Activated CD4-positive, alpha-beta T cell treated with anti-CD3 and anti-CD28 coated beads for 36 hours (primary cell): ENCODE measurements around the gene ALDH18A1. TPM values are rescaled to one million over a fixed set of nuclear protein-coding genes. Genes with fewer than 3 reads are reported as not detected.
"Not testable (repeated sequence)": the region's sequence is repeated elsewhere in the genome, so short reads cannot be mapped to it uniquely, and the experiment has no call there.

ENCODE experiments used
- ATAC-seq: fragments of 200-7000 bp; cut with Tn5 transposase; one replicate; pipeline ENCODE4 v1.10.0; 2021; ENCODE audit warnings: mild to moderate bottlenecking, moderate library complexity
- CTCF ChIA-PET: fragments of 350-600 bp; sonication (Branson Sonifier 250); formaldehyde crosslinking; loops from one replicate; lab custom pipeline; 2021; ENCODE audit warnings: antibody characterized with exemption; lab: Charles Lee
- POLR2A ChIA-PET: fragments of 350-600 bp; sonication (Branson Sonifier 250); formaldehyde crosslinking; loops from one replicate; lab custom pipeline; 2021; ENCODE audit warnings: antibody characterized with exemption, inconsistent platforms; lab: Charles Lee
- DNase-seq: peaks from one replicate; pipeline ENCODE4 v3.0.0-alpha.2; 2020
- H3K27ac Mint-ChIP-seq: one replicate; pipeline ENCODE4 v1.8.0; 2021; ENCODE audit warnings: mixed read lengths
- H3K27me3 Mint-ChIP-seq: one replicate; pipeline ENCODE4 v1.8.0; 2021; ENCODE audit warnings: mixed read lengths
- H3K36me3 Mint-ChIP-seq: one replicate; pipeline ENCODE4 v1.8.0; 2021; ENCODE audit warnings: low read depth, mixed read lengths
- H3K4me1 Mint-ChIP-seq: one replicate; pipeline ENCODE4 v1.8.0; 2021; ENCODE audit warnings: mixed read lengths
- H3K4me3 Mint-ChIP-seq: one replicate; pipeline ENCODE4 v1.8.0; 2021; ENCODE audit warnings: mild to moderate bottlenecking, moderate library complexity, mixed read lengths
- H3K9me3 Mint-ChIP-seq: one replicate; pipeline ENCODE4 v1.8.0; 2021; ENCODE audit warnings: low read depth, mixed read lengths
- intact Hi-C, 2 experiments: fragments of 100-400 bp; cut with DNase I in 1 of 2; cut with micrococcal nuclease in 1 of 2; formaldehyde crosslinking; loops; one replicate each; pipeline versions ENCODE4 v1.14.2 to v1.15.1; 2022 to 2024; cut with DNase I, micrococcal nuclease
- total RNA-seq, 2 experiments: library from RNA; stranded (reverse); gene quantifications; one replicate each; pipeline ENCODE4 v1.2.3, GENCODE V29; 2021

The ALDH18A1 gene
- total RNA-seq, 2 experiments from 2014 or later = 117 to 120 TPM

GRCh38 chr10:95650232-95650631 lies 6.3 kb downstream of the ALDH18A1 start:
- no peak for DNase-seq
- POLR2A ChIA-PET = no interaction called here
- Mint-ChIP-seq H3K27me3 (no peaks in the 10 kb centered on the region), H3K4me1 (peaks cover 15% of the 10 kb centered on the region), H3K9me3 (peaks cover 11% of the 10 kb centered on the region), H3K36me3 (peaks cover 60% of the 10 kb centered on the region), H3K4me3 (no peak overlapping the region), H3K27ac (no peak overlapping the region)
- no peak for ATAC-seq
- CTCF ChIA-PET = interaction anchor here (0.7 kb wide), 1 partner anchor 31 kb away, joined by 4 read pairs; no protein-coding TSS in a partner anchor
- intact Hi-C loops = no loop called here

GRCh38 chr10:95648138-95648537 lies 8.4 kb downstream of the ALDH18A1 start:
- peaks cover 8% of the 10 kb centered on the region for H3K4me1 Mint-ChIP-seq
- H3K4me3 Mint-ChIP-seq = no peak overlapping the region
- H3K36me3 Mint-ChIP-seq = peaks cover 61% of the 10 kb centered on the region
- intact Hi-C loops = no loop called here
- H3K27ac Mint-ChIP-seq = no peak overlapping the region
- DNase-seq = no peak
- peaks cover 11% of the 10 kb centered on the region for H3K9me3 Mint-ChIP-seq
- ChIA-PET POLR2A (no interaction called here), CTCF (no interaction called here)
- ATAC-seq = no peak
- H3K27me3 Mint-ChIP-seq = no peaks in the 10 kb centered on the region

GRCh38 chr10:95646160-95646559 lies 10.4 kb downstream of the ALDH18A1 start:
- ChIA-PET POLR2A (no interaction called here), CTCF (interaction anchor here (1.9 kb wide), 1 partner anchor 10 kb away, joined by 6 read pairs; no protein-coding TSS in a partner anchor)
- Mint-ChIP-seq H3K27ac (no peak overlapping the region), H3K9me3 (peaks cover 2% of the 10 kb centered on the region), H3K27me3 (no peaks in the 10 kb centered on the region), H3K4me3 (no peak overlapping the region), H3K36me3 (peaks cover 52% of the 10 kb centered on the region), H3K4me1 (peaks cover 2% of the 10 kb centered on the region)
- DNase-seq (no peak), ATAC-seq (no peak)
- intact Hi-C loops = no loop called here

GRCh38 chr10:95644901-95645300 lies 11.6 kb downstream of the ALDH18A1 start:
- Mint-ChIP-seq H3K4me1 (no peaks in the 10 kb centered on the region), H3K4me3 (no peak overlapping the region), H3K36me3 (peaks cover 45% of the 10 kb centered on the region), H3K27ac (no peak overlapping the region), H3K27me3 (no peaks in the 10 kb centered on the region), H3K9me3 (no peaks in the 10 kb centered on the region)
- ChIA-PET CTCF (interaction anchor here (1.5 to 1.9 kb wide), 2 partner anchors 9 to 49 kb away, joined by 3 to 6 read pairs; partner anchors contain the start of gene TCTN3), POLR2A (no interaction called here)
- ATAC-seq = no peak
- intact Hi-C loops = no loop called here
- DNase-seq = no peak

- ChIA-PET POLR2A (no interaction called here), CTCF (interaction anchor here (0.6 to 0.9 kb wide), 2 partner anchors 53 to 69 kb away, joined by 4 to 5 read pairs; partner anchors contain the start of gene TCTN3)
- DNase-seq (no peak), ATAC-seq (no peak)
- Mint-ChIP-seq H3K4me1 (no peaks in the 10 kb centered on the region), H3K36me3 (peaks cover 37% of the 10 kb centered on the region), H3K4me3 (no peak overlapping the region), H3K9me3 (no peaks in the 10 kb centered on the region), H3K27ac (no peak overlapping the region), H3K27me3 (no peaks in the 10 kb centered on the region)
- intact Hi-C loops = no loop called here
Observed at GRCh38 chr10:95640891-95641315, 15.6 kb downstream of the ALDH18A1 start.

- intact Hi-C loops = loop anchor here in 1 of 2 experiments (10.0 kb wide), 2 partner anchors 1043 to 1303 kb away; no protein-coding TSS in a partner anchor
- DNase-seq (no peak), ATAC-seq (no peak)
- ChIA-PET CTCF (no interaction called here), POLR2A (no interaction called here)
- Mint-ChIP-seq H3K9me3 (no peaks in the 10 kb centered on the region), H3K4me1 (no peaks in the 10 kb centered on the region), H3K27me3 (no peaks in the 10 kb centered on the region), H3K36me3 (peaks cover 51% of the 10 kb centered on the region), H3K4me3 (no peak overlapping the region), H3K27ac (no peak overlapping the region)
Observed at GRCh38 chr10:95637911-95638310, 18.6 kb downstream of the ALDH18A1 start.

- Mint-ChIP-seq H3K36me3 (peaks cover 51% of the 10 kb centered on the region), H3K9me3 (no peaks in the 10 kb centered on the region), H3K4me3 (no peak overlapping the region), H3K27ac (no peak overlapping the region), H3K4me1 (no peaks in the 10 kb centered on the region), H3K27me3 (no peaks in the 10 kb centered on the region)
- DNase-seq = no peak
- CTCF ChIA-PET = no interaction called here
- POLR2A ChIA-PET = no interaction called here
- intact Hi-C loops = loop anchor here in 1 of 2 experiments (10.0 kb wide), 2 partner anchors 1042 to 1302 kb away; no protein-coding TSS in a partner anchor
- ATAC-seq = no peak
Observed at GRCh38 chr10:95637140-95637539, 19.4 kb downstream of the ALDH18A1 start.

GRCh38 chr10:95635319-95635733 lies 21.2 kb downstream of the ALDH18A1 start:
- H3K4me1 Mint-ChIP-seq = no peaks in the 10 kb centered on the region
- no peaks in the 10 kb centered on the region for H3K9me3 Mint-ChIP-seq
- no peak overlapping the region for H3K4me3 Mint-ChIP-seq
- intact Hi-C loops = loop anchor here in 1 of 2 experiments (10.0 kb wide), 2 partner anchors 1041 to 1301 kb away; no protein-coding TSS in a partner anchor
- no peaks in the 10 kb centered on the region for H3K27me3 Mint-ChIP-seq
- no peak for ATAC-seq
- ChIA-PET CTCF (interaction anchor here (1.2 to 1.7 kb wide), 2 partner anchors 10 to 261 kb away, joined by 3 to 6 read pairs; no protein-coding TSS in a partner anchor), POLR2A (no interaction called here)
- no peak overlapping the region for H3K27ac Mint-ChIP-seq
- H3K36me3 Mint-ChIP-seq = peaks cover 57% of the 10 kb centered on the region
- no peak for DNase-seq

GRCh38 chr10:95628786-95629185 lies 27.7 kb downstream of the ALDH18A1 start:
- DNase-seq (no peak), ATAC-seq (no peak)
- Mint-ChIP-seq H3K27ac (no peak overlapping the region), H3K27me3 (no peaks in the 10 kb centered on the region), H3K4me1 (no peaks in the 10 kb centered on the region), H3K36me3 (peaks cover 51% of the 10 kb centered on the region), H3K4me3 (no peak overlapping the region), H3K9me3 (no peaks in the 10 kb centered on the region)
- ChIA-PET CTCF (no interaction called here), POLR2A (no interaction called here)
- intact Hi-C loops = no loop called here

- intact Hi-C loops = no loop called here
- Mint-ChIP-seq H3K9me3 (no peaks in the 10 kb centered on the region), H3K27ac (no peak overlapping the region), H3K4me3 (no peak overlapping the region), H3K27me3 (no peaks in the 10 kb centered on the region), H3K36me3 (peaks cover 36% of the 10 kb centered on the region), H3K4me1 (no peaks in the 10 kb centered on the region)
- ChIA-PET POLR2A (no interaction called here), CTCF (no interaction called here)
- no peak for ATAC-seq
- no peak for DNase-seq
Observed at GRCh38 chr10:95626500-95626899, 30.0 kb downstream of the ALDH18A1 start.

- DNase-seq, ATAC-seq, H3K9me3 Mint-ChIP-seq, H3K27me3 Mint-ChIP-seq, intact Hi-C loops, H3K4me3 Mint-ChIP-seq, POLR2A ChIA-PET, H3K4me1 Mint-ChIP-seq, H3K27ac Mint-ChIP-seq: not testable (repeated sequence)
- CTCF ChIA-PET = interaction anchor here (0.6 kb wide), 1 partner anchor 186 kb away, joined by 7 read pairs; no protein-coding TSS in a partner anchor
- peaks cover 51% of the 10 kb centered on the region for H3K36me3 Mint-ChIP-seq
Observed at GRCh38 chr10:95620415-95620814, 36.1 kb downstream of the ALDH18A1 start.

- Mint-ChIP-seq H3K27me3 (no peaks in the 10 kb centered on the region), H3K36me3 (peaks cover 62% of the 10 kb centered on the region), H3K27ac (no peak overlapping the region), H3K9me3 (no peaks in the 10 kb centered on the region), H3K4me1 (no peaks in the 10 kb centered on the region), H3K4me3 (no peak overlapping the region)
- ChIA-PET CTCF (no interaction called here), POLR2A (no interaction called here)
- no peak for ATAC-seq
- no peak for DNase-seq
- intact Hi-C loops = no loop called here
Observed at GRCh38 chr10:95618101-95618500, 38.4 kb downstream of the ALDH18A1 start.
